Upper lobe of right lung (tissue), 1 donor: Measurements from ENCODE around the gene TSPYL6. TPM values are rescaled to one million over a fixed set of nuclear protein-coding genes. Genes with fewer than 3 reads are reported as not detected.

Source experiments
- ATAC-seq: fragments of 200-7000 bp; cut with Tn5 transposase; one replicate; pipeline ENCODE4 v1.9.1; 2020; ENCODE audit warnings: mild to moderate bottlenecking, moderate library complexity
- DNase-seq: peaks from one replicate; pipeline ENCODE4 v3.0.0-alpha.2; 2020
- H3K27ac ChIP-seq: fragments of 200-600 bp; one replicate; pipeline ENCODE4 v1.8.0; 2022
- H3K27me3 ChIP-seq: fragments of 200-600 bp; one replicate; pipeline ENCODE4 v1.8.0; 2022; ENCODE audit warnings: mild to moderate bottlenecking
- H3K36me3 ChIP-seq: fragments of 200-600 bp; one replicate; pipeline ENCODE4 v1.8.0; 2022
- H3K4me1 ChIP-seq: fragments of 200-600 bp; one replicate; pipeline ENCODE4 v1.8.0; 2022
- H3K4me3 ChIP-seq: fragments of 200-600 bp; one replicate; pipeline ENCODE4 v1.8.0; 2022; ENCODE audit warnings: mild to moderate bottlenecking
- H3K9me3 ChIP-seq: fragments of 200-600 bp; one replicate; pipeline ENCODE4 v1.8.0; 2022
- intact Hi-C: fragments of 100-400 bp; cut with DNase I; formaldehyde crosslinking; loops from one replicate; pipeline ENCODE4 v1.11.0; 2022
- total RNA-seq: library from RNA; stranded (reverse); fragmentation: NEBNext Ultra II Directional; extraction: Animal tissue kit (Norgen Biotek cat#: 25700); gene quantifications from one replicate; pipeline ENCODE4 v1.2.1, GENCODE V29; 2021
- TF ChIP-seq, protein P1 (sequence below): fragments of 200-600 bp; IDR thresholded peaks from one replicate; pipeline ENCODE4 v1.8.0; 2022; ENCODE audit warnings: antibody characterized with exemption
- donor health status: DM: no; HTN: yes; CAD: no; lungs with severe emphysema.

TSPYL6 gene
- total RNA-seq, 1 donor from 2014 or later, result not detected

DNA sequence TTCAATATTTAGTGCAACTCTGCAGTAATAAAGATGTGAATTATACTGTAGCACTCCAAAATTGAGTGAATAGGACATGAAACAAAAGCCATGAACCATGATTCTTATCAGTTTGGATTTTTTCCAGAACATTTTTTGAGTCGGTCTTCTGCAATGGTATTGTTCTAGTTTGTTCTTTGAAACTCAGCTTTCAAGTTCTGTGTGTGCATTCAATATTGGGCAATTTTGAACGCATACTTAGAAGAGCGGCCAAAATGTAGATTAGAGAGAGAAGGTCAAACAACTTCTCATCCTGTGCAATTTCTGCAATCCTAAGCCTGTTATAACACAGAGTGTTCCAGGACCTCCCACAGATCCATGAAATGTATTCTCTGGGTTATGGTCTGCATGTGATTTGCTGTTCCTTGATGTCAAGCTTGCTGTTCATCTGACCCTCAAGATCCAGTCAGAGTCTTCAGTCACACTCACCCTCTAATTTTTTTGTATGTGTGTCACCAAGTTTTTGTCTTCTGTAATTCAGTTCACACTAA is 48.3 kb downstream of the TSPYL6 start:
- DNase-seq (no peak), ATAC-seq (peak; percentile 75)
- intact Hi-C loops, result no loop called here
- H3K4me3 ChIP-seq, result no peak overlapping the region
- H3K36me3 ChIP-seq, result no peaks in the 10 kb centered on the region
- peaks cover 18% of the 10 kb centered on the region for H3K4me1 ChIP-seq
- no peaks in the 10 kb centered on the region for H3K9me3 ChIP-seq
- H3K27ac ChIP-seq, result peak overlapping the region; percentile 32
- TF ChIP-seq, protein P1, sequence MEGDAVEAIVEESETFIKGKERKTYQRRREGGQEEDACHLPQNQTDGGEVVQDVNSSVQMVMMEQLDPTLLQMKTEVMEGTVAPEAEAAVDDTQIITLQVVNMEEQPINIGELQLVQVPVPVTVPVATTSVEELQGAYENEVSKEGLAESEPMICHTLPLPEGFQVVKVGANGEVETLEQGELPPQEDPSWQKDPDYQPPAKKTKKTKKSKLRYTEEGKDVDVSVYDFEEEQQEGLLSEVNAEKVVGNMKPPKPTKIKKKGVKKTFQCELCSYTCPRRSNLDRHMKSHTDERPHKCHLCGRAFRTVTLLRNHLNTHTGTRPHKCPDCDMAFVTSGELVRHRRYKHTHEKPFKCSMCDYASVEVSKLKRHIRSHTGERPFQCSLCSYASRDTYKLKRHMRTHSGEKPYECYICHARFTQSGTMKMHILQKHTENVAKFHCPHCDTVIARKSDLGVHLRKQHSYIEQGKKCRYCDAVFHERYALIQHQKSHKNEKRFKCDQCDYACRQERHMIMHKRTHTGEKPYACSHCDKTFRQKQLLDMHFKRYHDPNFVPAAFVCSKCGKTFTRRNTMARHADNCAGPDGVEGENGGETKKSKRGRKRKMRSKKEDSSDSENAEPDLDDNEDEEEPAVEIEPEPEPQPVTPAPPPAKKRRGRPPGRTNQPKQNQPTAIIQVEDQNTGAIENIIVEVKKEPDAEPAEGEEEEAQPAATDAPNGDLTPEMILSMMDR, result no peak
- H3K27me3 ChIP-seq, result no peaks in the 10 kb centered on the region

DNA sequence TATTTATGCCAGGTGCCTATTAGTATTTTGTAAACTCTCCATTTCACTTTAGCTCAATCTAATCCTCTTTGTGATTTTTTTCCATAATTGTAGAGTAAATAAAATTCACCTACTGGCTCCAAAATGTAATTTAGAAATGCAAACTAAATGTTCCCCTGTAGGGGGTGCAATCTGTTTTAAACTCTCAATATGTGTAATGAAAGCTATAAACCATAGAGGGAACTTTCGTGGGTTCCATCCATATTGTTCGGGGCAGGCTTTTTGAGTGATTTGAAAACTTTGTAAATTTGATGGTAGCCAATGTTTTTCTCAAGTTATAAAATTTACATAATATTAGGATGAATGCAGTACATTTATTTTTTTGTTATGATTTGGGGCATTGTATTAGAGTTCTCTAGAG is 49.4 kb downstream of the TSPYL6 start:
- Histone ChIP-seq H3K4me1 (peaks cover 18% of the 10 kb centered on the region), H3K36me3 (no peaks in the 10 kb centered on the region), H3K4me3 (no peak overlapping the region), H3K9me3 (no peaks in the 10 kb centered on the region), H3K27ac (no peak overlapping the region), H3K27me3 (no peaks in the 10 kb centered on the region)
- ATAC-seq (peak; percentile 65), DNase-seq (no peak)
- intact Hi-C loops, result no loop called here
- TF ChIP-seq, protein P1, result peak; percentile 67

GRCh38 chr2:54204476-54204875 is 51.6 kb downstream of the TSPYL6 start:
- Histone ChIP-seq H3K36me3 (no peaks in the 10 kb centered on the region), H3K27me3 (no peaks in the 10 kb centered on the region), H3K4me1 (peaks cover 18% of the 10 kb centered on the region), H3K4me3 (no peak overlapping the region), H3K27ac (no peak overlapping the region), H3K9me3 (no peaks in the 10 kb centered on the region)
- intact Hi-C loops, result no loop called here
- no peak for ATAC-seq
- TF ChIP-seq, protein P1, result no peak
- DNase-seq, result no peak

Other genes with a start within 250 kb of the TSPYL6 start
- gene ACYP2, start 140.6 kb downstream of the TSPYL6 start, total RNA-seq, result 14.0 TPM
- 813 TPM for gene SPTBN1, start 200.1 kb upstream of the TSPYL6 start, total RNA-seq